Measurements from ENCODE around the gene MAN2C1.

GRCh38 chr15:75306188-75306587, 62.2 kb downstream of the MAN2C1 start:
- TF ChIP-seq REST (IDR thresholded peaks at IDR 0.05; ENCODE audit: insufficient read depth in 1 of 2, low read depth in 2 of 2, low read length in 2 of 2) (no peak), POLR2AphosphoS5 (IDR thresholded peaks at IDR 0.05; ENCODE audit: low read depth, low read length) (no peak)

All from PFSK-1 (cell line).